NT2/D1 (cell line): ENCODE results near the gene HMCES.

Experiments
- SUZ12 ChIP-seq: IDR thresholded peaks from 2 replicates; pipeline ENCODE4 v1.6.1; 2011; ENCODE audit not compliant: insufficient read length, insufficient read depth; ENCODE audit errors: extremely low read depth
- ZNF274 ChIP-seq: IDR thresholded peaks from 2 replicates; pipeline ENCODE4 v1.6.1; 2011; ENCODE audit warnings: mild to moderate bottlenecking, low read depth, low read length

DNA sequence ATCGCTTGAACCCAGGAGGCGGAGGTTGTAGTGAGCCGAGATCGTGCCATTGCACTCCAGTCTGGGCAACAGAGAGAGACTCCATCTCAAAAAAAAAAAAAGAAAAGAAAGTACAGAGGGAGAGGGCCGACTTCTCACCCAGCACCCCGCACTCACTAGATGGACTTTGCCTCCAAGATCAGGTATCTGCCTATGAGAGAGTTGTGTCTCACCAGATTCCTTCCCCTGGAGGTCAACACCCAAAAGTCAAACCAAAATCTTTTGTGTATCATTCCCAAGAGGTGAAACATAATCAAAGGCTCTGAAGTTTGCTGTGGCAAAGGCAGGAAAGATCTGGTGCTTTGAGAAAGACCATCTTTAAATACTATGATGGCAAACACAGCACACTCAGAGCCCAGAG is 51.2 kb downstream of the HMCES start:
- TF ChIP-seq ZNF274 (no peak), SUZ12 (no peak)
